Measurements from ENCODE around the gene SLC34A3. TPM values are rescaled to one million over a fixed set of nuclear protein-coding genes. Genes with fewer than 3 reads are reported as not detected.

SLC34A3 gene
- total RNA-seq, 1 experiment from 2014 or later = 0.13 TPM

DNA sequence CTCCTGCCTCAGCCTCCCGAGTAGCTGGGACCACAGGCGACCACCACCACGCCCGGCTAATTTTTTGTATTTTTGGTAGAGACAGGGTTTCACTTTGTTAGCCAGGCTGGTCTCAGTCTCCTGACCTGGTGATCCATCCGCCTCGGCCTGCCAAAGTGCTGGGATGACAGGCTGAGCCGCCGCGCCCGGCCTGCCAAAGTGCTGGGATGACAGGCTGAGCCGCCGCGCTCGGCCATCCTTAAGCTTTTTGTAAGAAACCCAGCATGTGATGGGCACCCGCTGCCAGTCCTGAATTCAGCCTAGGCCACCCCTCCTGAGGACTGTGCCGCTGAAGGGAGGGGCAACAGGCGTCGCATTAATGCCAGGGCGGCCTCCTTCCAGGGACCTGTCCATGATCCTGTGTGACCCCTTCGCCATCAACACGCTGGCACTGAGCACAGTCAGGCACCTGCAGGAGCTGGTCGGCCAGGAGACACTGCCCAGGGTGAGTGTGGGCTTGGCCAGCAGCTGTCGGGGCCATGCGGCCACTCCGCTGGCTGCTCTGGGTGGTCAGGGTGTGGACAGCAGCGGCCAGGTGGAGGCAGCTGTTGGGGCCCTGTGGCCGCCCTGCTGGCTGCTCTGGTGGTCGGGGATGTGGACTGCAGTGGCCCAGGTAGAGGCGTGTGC lies 34.9 kb downstream of the SLC34A3 start:
- CTCF ChIA-PET = interaction anchor here (0.9 kb wide), 1 partner anchor 76 kb away, joined by 4 read pairs; no protein-coding TSS in a partner anchor
- Mint-ChIP-seq H3K4me1 (peaks cover 3% of the 10 kb centered on the region; the same call in 1 of the 2 replicates), H3K9me3 (no peaks in the 10 kb centered on the region), H3K27me3 (ENCODE audit: low read depth) (no peaks in the 10 kb centered on the region), H3K27ac (no peak overlapping the region), H3K4me3 (no peak overlapping the region), H3K36me3 (peaks cover 18% of the 10 kb centered on the region)
- POLR2A ChIA-PET = interaction anchor here (0.8 to 1.1 kb wide), 2 partner anchors 25 to 31 kb away, joined by 3 read pairs; partner anchors contain the start of gene TUBB4B
- TF ChIP-seq, protein P1, sequence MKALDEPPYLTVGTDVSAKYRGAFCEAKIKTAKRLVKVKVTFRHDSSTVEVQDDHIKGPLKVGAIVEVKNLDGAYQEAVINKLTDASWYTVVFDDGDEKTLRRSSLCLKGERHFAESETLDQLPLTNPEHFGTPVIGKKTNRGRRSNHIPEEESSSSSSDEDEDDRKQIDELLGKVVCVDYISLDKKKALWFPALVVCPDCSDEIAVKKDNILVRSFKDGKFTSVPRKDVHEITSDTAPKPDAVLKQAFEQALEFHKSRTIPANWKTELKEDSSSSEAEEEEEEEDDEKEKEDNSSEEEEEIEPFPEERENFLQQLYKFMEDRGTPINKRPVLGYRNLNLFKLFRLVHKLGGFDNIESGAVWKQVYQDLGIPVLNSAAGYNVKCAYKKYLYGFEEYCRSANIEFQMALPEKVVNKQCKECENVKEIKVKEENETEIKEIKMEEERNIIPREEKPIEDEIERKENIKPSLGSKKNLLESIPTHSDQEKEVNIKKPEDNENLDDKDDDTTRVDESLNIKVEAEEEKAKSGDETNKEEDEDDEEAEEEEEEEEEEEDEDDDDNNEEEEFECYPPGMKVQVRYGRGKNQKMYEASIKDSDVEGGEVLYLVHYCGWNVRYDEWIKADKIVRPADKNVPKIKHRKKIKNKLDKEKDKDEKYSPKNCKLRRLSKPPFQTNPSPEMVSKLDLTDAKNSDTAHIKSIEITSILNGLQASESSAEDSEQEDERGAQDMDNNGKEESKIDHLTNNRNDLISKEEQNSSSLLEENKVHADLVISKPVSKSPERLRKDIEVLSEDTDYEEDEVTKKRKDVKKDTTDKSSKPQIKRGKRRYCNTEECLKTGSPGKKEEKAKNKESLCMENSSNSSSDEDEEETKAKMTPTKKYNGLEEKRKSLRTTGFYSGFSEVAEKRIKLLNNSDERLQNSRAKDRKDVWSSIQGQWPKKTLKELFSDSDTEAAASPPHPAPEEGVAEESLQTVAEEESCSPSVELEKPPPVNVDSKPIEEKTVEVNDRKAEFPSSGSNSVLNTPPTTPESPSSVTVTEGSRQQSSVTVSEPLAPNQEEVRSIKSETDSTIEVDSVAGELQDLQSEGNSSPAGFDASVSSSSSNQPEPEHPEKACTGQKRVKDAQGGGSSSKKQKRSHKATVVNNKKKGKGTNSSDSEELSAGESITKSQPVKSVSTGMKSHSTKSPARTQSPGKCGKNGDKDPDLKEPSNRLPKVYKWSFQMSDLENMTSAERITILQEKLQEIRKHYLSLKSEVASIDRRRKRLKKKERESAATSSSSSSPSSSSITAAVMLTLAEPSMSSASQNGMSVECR (CRISPR knock-in tag; IDR thresholded peaks at IDR 0.05; ENCODE audit: borderline replicate concordance) = no peak
- TF ChIP-seq, protein P2, sequence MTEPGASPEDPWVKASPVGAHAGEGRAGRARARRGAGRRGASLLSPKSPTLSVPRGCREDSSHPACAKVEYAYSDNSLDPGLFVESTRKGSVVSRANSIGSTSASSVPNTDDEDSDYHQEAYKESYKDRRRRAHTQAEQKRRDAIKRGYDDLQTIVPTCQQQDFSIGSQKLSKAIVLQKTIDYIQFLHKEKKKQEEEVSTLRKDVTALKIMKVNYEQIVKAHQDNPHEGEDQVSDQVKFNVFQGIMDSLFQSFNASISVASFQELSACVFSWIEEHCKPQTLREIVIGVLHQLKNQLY (CRISPR knock-in tag; IDR thresholded peaks at IDR 0.05) = no peak
- TF ChIP-seq, protein P3, sequence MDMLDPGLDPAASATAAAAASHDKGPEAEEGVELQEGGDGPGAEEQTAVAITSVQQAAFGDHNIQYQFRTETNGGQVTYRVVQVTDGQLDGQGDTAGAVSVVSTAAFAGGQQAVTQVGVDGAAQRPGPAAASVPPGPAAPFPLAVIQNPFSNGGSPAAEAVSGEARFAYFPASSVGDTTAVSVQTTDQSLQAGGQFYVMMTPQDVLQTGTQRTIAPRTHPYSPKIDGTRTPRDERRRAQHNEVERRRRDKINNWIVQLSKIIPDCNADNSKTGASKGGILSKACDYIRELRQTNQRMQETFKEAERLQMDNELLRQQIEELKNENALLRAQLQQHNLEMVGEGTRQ (CRISPR knock-in tag; IDR thresholded peaks at IDR 0.05) = no peak
- no peak for TF ChIP-seq ZNF232 (CRISPR knock-in tag; IDR thresholded peaks at IDR 0.05)
- TF ChIP-seq ZNF396 (CRISPR knock-in tag; IDR thresholded peaks at IDR 0.05; ENCODE audit: borderline replicate concordance) = no peak
- TF ChIP-seq, protein P4, sequence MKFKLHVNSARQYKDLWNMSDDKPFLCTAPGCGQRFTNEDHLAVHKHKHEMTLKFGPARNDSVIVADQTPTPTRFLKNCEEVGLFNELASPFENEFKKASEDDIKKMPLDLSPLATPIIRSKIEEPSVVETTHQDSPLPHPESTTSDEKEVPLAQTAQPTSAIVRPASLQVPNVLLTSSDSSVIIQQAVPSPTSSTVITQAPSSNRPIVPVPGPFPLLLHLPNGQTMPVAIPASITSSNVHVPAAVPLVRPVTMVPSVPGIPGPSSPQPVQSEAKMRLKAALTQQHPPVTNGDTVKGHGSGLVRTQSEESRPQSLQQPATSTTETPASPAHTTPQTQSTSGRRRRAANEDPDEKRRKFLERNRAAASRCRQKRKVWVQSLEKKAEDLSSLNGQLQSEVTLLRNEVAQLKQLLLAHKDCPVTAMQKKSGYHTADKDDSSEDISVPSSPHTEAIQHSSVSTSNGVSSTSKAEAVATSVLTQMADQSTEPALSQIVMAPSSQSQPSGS (CRISPR knock-in tag; IDR thresholded peaks at IDR 0.05; ENCODE audit: borderline replicate concordance, low read depth) = no peak
- no peak for TF ChIP-seq ZNF317 (CRISPR knock-in tag; IDR thresholded peaks at IDR 0.05; ENCODE audit: borderline replicate concordance, low read depth)
- TF ChIP-seq NFATC4 (CRISPR knock-in tag; IDR thresholded peaks at IDR 0.05) = no peak
- TF ChIP-seq, protein P5, sequence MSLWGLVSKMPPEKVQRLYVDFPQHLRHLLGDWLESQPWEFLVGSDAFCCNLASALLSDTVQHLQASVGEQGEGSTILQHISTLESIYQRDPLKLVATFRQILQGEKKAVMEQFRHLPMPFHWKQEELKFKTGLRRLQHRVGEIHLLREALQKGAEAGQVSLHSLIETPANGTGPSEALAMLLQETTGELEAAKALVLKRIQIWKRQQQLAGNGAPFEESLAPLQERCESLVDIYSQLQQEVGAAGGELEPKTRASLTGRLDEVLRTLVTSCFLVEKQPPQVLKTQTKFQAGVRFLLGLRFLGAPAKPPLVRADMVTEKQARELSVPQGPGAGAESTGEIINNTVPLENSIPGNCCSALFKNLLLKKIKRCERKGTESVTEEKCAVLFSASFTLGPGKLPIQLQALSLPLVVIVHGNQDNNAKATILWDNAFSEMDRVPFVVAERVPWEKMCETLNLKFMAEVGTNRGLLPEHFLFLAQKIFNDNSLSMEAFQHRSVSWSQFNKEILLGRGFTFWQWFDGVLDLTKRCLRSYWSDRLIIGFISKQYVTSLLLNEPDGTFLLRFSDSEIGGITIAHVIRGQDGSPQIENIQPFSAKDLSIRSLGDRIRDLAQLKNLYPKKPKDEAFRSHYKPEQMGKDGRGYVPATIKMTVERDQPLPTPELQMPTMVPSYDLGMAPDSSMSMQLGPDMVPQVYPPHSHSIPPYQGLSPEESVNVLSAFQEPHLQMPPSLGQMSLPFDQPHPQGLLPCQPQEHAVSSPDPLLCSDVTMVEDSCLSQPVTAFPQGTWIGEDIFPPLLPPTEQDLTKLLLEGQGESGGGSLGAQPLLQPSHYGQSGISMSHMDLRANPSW (CRISPR knock-in tag; conservative IDR thresholded peaks at IDR 0.05; ENCODE audit: low read depth) = no peak
- TF ChIP-seq, protein P6, sequence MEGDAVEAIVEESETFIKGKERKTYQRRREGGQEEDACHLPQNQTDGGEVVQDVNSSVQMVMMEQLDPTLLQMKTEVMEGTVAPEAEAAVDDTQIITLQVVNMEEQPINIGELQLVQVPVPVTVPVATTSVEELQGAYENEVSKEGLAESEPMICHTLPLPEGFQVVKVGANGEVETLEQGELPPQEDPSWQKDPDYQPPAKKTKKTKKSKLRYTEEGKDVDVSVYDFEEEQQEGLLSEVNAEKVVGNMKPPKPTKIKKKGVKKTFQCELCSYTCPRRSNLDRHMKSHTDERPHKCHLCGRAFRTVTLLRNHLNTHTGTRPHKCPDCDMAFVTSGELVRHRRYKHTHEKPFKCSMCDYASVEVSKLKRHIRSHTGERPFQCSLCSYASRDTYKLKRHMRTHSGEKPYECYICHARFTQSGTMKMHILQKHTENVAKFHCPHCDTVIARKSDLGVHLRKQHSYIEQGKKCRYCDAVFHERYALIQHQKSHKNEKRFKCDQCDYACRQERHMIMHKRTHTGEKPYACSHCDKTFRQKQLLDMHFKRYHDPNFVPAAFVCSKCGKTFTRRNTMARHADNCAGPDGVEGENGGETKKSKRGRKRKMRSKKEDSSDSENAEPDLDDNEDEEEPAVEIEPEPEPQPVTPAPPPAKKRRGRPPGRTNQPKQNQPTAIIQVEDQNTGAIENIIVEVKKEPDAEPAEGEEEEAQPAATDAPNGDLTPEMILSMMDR (IDR thresholded peaks at IDR 0.05) = no peak
- TF ChIP-seq EMX1 (CRISPR knock-in tag; IDR thresholded peaks at IDR 0.05) = no peak
- TF ChIP-seq, protein P7, sequence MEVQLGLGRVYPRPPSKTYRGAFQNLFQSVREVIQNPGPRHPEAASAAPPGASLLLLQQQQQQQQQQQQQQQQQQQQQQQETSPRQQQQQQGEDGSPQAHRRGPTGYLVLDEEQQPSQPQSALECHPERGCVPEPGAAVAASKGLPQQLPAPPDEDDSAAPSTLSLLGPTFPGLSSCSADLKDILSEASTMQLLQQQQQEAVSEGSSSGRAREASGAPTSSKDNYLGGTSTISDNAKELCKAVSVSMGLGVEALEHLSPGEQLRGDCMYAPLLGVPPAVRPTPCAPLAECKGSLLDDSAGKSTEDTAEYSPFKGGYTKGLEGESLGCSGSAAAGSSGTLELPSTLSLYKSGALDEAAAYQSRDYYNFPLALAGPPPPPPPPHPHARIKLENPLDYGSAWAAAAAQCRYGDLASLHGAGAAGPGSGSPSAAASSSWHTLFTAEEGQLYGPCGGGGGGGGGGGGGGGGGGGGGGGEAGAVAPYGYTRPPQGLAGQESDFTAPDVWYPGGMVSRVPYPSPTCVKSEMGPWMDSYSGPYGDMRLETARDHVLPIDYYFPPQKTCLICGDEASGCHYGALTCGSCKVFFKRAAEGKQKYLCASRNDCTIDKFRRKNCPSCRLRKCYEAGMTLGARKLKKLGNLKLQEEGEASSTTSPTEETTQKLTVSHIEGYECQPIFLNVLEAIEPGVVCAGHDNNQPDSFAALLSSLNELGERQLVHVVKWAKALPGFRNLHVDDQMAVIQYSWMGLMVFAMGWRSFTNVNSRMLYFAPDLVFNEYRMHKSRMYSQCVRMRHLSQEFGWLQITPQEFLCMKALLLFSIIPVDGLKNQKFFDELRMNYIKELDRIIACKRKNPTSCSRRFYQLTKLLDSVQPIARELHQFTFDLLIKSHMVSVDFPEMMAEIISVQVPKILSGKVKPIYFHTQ (CRISPR knock-in tag; IDR thresholded peaks at IDR 0.05) = no peak
- DNase-seq (ENCODE audit: low spot score) (no peak), ATAC-seq (no peak)

Measured in WTC11 (cell line).